SKM-1 (cell line): ENCODE results near the gene SAFB.
"Not testable (repeated sequence)": the region's sequence is repeated elsewhere in the genome, so short reads cannot be mapped to it uniquely, and the experiment has no call there.

Experiments used
- DNase-seq: peaks from one replicate; lab custom pipeline; 2025; ENCODE audit not compliant: unreplicated experiment; lab: John Stamatoyannopoulos, UW

Gene SAFB

DNA sequence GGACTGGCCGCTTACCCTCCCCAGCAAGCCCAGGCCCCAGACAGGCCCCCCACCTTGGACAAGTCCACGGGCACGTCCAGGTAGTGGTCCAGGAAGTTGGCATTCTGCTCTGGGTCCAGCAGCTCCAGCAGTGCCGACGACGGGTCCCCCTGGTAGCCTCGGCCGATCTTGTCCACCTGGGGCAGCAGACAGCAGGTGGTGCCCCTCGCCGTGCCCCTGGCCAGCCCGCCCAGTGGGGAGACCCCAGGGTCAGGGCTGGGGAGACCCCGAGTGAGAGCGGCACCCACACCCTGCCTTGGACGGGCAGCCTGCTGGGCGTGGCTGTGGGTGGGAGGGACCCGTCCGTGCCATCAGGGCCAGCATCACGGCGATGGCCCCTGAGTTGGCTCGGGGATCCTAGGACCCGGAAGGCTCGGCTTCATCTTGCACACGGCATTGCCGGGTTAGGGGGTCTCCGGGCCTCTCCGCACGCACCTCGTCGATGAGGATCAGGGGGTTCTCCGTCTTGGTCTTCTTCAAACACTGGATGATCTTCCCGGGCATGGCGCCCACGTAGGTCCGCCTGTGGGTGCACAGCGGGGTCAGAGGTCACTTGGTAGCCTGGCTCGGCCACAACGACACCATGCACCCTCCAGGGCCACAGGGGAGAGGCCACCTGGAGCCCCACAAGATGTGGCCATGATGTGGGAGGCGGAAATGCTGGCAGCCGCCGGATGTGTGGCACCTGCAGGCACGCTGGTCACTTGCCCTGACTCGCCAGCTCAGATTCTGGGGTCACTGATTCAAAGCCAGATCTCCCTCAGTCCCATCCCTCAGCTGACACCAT, 73.5 kb downstream of the SAFB start:
- DNase-seq, result no peak

DNA sequence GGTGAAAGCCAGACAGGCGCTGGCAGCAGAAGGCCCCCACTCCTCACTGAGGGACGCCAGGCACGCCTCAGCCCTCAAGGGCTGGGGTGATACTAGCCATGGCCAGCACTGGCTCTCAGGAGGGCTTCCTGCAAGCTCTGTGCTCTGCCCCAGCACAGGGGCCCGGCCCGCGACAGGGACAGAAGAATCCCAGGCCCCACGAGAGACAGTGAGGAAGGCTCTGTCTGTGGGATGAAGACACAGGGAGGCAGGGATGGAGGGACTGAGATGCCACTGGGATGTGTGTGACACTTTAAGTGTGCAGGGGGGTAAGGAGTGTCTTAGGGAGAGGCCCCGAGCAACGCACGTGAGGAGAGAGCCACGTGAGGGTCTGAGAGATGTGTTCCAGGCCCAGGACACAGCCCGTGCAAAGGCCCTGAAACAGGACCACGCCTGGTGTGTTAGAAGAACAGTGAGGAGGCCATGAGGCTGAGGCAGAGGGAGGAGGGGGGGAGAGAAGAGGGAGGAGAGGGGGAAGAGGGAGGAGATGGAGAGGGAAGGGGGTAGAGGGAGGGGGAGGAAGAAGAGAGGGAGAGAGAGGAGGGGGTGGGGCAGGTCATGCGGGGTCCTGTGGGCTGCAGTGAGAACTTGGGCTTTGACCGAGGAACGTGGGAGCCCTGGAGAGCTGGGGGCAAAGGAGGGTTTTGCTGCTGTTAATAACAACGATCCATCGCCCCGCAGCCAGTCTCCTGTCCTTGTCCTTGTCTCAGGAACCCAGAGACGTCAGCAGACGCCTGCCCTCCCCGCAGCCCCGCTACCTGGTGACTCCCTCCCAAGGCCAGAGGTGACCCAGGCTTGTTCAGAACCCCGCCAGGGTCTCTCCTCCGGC, 74.4 kb downstream of the SAFB start:
- DNase-seq, result no peak

DNA sequence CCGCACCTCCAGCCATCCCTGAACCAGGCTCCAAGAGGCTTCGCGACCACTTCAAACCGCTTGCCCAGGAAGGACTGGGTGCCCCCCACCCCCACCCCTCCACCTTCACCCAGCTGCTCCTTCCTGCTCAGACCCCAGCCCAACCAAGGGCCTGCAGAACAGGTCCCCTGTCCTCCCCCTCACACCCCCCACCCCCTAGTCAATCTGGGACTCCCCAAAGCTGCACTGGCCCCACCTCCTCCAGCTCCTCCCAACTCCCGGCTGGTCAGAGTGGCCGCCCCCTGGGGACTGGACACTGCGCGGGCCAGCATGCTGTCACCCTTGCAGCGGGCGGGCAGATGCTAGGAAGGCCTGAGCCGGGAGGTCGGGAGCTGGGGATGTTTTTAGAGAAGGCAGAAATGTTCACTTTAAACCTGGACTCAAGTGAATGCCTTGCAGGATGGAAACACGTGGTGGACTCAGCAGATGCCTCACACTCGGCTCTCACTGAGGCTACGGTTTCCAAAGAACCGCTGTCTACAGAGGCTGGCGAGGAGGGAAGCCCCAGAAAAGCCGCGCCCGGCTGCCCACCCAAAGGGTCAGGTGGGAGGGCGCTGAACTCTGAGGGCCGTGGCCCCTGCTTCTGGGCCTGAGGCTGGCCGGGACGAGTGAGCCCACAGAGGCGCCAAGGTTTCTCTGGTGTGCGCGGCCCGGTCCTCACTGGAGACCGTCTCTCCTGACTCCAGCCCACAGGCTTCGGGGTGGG, 75.2 kb downstream of the SAFB start:
- no peak for DNase-seq

DNA sequence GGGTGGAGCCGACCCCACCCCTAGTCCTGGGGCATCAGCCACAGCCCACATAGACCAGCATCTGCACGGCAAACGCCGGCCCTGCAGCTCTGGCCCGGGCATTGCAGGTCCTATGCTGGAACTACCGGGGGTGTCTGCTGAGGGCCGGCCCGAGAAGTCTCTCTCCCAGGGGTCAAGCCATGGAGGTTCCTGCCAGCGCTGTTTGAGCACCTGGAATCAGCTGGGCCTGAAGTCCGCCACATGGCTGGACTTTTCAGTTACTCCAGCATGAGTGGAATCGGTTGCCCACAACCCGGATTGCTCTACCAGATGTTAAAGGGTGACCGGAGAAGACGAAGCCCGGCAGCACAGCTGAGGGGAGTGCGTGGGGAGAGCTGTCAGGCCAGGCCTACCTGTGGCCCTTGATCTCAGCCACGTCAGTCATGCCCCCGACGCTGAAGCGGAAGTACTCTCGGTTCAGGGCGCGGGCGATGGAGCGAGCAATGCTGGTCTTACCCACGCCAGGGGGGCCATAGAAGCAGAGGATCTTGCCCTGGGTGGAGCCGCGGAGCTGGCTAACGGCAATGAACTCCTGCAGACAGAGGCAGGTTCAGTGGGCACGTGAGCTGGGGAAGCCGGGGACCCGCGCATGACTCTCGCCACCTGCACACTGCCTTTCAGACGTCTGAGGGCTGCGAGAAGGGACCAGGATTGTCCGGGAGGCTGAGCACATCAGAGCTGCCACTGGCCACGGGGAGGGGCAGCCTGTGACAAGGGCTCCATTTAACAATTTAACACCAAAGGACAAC, 75.9 kb downstream of the SAFB start:
- DNase-seq, result no peak

DNA sequence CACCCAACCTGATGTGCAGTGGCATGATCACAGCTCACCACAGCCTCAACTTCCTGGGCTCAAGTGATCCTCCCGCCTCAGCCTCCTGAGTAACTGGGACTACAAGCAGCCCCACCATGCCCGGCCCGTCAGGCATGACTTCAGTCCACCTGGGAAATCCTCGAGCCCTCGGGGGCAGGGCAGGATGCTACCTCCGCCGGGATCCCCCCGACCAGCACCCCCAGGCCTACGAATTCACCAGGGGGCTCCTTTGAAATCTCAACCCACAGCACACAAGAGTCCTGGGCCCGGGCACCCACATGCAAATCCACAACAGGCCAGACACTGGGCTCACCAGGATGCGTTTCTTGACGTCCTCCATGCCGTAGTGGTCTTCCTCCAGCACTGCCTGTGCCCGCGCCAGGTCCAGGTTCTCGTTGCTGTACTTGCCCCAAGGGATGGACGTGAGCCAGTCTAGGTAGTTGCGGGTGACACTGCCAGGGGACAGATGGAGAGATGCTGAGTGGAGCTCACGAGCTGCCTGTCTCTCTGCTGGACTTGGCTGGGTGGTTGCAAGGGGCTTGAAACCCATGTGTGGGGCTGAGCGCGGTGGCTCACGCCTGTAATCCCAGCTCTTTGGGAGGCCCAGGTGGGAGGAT, 77.7 kb downstream of the SAFB start:
- DNase-seq, result no peak

DNA sequence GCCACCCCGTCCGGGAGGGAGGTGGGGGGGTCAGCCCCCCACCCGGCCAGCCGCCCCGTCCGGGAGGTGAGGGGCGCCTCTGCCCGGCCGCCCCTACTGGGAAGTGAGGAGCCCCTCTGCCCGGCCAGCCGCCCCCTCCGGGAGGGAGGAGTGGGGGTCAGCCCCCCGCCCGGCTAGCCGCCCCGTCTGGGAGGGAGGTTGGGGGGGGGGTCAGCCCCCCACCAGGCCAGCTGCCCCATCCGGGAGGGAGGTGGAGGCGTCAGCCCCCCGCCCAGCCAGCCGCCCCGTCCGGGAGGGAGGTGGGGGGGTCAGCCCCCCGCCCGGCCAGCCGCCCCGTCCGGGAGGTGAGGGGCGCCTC, 79.1 kb downstream of the SAFB start:
- not testable (repeated sequence) for DNase-seq

DNA sequence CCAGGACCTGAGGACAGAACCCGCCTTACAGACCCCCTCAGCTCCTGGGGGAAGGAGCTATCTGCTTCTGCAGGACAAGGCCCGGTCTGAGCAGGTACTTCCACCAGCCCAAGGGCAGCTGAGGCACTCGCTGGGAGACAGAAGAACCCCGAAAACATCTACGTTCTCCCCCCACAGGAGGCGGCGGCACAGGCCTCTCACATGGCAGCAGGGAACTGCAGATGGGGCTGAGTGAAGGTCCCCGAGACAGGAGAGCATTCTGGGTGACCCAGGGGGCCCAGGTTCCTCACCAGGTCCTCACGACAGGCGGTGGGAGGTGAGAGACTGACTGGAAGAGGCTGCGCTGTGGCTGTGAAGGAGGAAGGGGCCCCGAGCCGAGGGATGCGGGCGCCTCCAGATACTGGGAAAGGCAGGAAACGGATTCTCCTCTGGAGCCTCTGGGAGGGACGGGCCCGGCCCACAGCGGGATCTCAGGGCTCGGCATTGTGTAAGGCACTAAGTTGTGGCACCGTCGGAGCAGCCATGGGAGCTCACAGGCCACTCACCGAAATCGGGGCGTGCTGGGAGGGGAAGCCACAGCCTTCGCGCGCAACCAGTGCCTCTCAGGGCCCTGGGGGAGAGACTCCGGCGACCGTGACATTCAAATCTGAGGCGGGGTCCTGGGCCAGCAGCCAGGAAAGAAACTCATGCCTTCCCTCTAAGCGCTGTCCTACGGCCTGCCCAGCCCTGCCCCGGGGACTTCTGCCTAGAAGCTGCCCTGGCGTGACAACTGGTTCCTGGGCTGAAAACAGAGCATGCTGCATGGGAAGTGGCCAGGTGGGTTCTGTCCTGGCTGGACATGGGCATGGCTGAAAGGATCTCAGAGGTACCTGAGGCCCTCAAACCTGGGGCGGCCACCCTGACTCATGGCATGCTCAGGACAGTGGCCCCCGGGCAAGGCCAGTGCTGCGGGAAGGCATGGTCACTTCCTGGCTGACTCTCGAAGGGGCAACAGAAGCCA, 81.2 kb downstream of the SAFB start:
- no peak for DNase-seq

DNA sequence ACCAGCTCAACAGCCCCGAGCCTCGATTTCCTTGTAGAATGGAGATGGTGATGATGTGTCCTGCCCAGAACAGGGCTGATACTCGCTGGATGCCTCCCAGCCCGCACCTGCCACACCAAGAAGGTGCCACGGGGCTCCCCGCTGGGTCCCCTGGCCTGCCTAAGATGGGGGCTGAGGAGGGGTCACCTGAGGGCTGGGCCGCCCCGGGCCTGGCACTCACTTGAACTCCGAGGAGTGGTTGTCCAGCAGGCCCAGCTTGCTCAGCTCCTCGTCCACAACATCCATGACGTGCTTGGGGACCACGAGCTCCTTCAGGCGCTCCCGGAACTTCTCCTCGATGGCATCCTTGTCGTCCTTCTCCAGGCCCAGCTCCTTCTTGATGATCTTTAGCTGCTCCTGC, 82.7 kb downstream of the SAFB start:
- DNase-seq, result no peak

DNA sequence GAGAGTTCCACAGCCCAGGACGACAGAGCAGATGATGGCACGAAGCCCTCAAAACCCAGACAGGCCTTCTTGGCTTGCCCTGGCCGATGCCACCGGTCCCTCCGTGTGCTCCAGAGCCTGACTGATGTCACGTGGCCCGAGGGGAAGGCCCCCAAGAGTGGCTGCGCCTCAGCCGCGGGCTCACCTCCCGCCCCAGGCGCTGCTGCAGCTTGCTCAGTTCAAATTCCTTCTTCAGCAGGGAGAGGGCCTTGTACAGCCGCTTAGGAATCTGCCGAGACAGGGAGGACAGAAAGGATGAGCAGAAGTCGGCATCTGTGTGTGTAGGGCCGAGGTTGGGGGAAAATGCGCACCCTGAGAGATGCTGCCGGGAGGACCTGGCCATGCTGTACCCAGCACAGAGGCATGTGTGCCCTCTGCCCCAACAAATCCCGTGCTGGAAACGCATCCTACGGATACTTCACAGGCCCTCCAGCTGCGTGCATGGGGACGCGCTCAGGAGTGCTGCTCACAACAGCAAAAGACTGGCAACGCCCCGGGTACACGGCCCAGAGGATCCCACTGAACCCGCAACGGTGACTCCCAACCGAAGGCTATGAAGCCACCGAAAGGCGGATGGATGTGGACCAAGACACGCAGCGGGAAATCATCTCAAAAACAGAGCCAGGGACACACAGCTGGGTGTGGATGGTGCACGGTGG, 84.1 kb downstream of the SAFB start:
- no peak for DNase-seq

DNA sequence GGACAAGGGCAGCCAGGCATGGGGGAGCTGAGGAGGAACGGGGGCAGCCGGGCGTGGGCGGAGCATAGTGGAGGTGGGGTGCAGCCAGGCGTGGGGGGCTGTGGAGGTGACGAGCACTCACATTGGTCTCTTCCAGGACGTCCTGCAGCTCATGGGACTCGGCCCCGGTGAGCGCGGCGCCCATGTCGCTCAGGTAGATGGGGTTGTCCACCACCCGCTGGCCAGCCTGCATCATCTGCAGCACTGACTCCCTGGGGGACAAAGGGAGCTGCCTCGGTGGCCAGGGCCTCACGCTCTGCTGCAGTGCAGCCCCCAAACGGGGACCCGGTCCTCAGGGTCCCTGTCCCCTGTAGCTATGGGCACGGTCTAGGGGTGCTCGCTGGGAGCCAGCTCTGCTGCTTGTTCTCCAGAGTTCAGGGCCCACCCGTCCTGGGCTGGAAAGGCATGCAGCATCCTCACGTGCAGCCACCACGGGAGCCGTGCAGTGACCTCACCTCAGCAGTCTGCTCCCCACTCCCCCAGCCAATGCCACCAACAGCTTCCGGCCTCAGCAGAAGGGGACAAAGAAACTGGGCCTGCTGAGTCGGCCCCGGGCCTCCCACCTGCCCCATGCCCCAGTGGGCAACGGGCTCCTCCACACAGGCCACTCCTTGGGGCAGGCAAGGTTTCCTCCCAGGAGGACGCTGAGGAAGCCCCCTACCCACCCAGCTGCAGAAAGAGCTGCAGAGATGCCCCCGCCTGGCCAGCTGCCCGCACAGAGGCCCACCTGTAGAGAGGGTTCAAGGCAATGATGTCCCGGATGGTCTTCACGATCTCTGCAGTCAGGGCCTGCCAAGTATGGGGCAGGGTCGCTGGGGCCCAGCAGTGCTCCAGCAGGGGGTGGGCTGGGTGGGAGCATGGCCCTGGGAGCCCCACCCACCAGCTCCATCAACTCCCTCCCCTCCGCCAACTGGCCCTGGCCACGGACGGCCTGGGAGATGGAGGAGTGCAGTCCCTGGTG, 85.0 kb downstream of the SAFB start:
- DNase-seq, result no peak

DNA sequence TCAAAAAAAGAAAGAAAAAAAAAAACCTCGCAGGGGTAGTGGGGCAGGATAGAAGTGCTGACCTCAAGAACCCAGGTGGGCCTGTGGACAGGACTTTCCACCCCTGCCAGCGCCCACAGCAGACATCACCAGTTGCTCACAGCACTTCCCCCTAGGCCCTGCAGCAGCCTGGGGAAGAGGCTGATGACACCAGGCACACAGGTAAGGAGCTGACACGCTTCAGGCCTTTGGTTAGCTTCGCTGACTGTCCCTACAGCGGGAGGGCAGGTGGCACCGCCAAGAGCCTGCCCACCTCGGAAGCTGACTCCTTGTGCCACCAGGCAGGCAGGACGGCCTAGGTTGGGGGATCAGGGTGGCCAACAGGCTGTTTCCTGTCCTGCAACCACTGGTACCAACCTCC, 88.1 kb downstream of the SAFB start:
- DNase-seq, result no peak

DNA sequence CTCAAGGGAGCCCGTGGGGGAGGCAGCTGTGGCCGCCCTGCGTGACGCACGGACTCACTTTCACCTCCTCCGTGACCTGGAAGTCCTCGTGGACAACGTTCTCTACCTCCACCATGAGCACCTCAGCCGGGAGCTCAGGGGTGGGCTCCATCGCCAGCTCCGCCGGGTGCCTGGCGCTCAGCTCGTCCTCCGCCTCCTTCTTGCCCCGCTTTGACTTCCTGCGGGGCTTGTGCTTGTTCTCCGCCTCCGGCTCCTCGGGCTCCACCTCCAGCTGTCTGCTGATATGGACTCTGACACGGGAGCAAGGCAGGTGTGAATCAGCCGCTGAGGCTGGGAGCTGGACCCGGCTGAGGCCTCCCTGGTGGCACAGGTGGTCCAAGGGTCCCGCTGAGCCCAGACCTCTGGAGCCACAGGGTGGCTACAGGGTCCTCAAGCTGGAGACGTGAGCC, 88.9 kb downstream of the SAFB start:
- DNase-seq, result no peak

DNA sequence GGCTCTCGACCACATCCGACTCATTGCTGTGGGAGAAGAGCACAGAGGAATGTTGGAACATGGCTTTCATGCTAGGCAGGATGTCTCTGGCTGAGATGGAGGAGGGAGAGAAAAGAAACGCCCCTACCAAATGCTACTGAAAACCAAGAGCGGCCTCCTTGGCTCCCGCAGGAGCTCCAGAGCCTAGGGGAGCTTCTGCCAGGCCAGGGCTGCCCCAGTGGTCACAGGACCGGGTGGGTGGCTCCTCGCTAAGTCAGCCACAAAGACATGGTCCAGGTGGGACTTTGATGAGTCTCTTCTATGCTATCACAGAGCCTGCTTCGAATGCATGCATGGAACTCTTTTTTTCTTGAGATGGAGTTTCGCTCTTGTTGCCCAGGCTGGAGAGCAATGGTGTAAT, 90.3 kb downstream of the SAFB start:
- DNase-seq, result no peak

DNA sequence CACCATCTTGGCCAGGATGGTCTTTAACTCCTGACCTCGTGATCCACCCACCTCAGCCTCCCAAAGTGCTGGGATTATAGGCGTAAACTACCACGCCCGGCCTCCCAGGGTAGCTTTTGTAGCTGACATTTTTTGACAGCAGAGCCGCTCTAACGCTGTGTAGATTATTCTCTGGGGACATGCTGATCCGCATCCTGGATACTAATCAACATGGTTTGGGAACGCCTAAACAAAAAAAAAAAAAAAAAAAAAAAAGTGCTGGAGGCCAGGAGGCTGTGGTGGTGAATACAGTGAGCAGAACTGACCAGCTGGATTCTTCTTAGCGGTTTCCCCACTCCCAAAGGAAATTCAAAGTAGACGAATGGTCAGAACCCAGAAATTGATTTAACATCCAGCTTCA, 91.9 kb downstream of the SAFB start:
- DNase-seq, result no peak

DNA sequence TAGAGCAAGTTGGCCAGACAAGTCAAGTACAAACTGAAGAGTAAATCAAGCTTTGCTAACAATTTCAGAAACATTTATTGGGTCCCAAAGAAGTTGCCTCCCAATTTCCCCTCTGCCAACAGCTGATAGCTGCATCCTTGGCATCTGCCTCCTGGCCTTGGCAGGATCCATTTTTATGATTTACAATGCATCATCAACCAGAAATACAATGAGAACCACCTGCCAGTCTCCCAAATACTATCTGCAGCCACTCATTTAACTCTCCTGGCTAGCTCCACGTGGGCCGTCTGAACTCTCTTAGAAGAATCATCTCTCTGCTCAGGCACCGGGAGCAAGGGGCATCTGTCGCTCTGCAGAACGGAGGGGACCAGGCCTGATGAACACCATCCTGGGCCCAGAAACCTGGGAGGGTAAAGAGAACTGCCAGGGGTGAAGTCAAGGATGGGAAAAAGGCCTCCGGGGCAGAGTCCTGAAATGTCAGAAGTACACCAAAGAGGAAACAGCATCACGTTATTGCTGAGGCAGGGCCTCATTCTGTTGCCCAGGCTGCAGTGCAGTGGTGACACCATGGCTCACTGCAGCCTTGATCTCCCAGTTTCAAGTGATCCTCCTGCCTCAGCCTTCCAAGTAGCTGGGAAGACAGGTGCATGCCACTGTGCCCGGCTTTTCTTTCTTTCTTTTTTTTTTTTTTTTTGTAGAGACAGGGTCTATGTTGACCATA, 94.5 kb downstream of the SAFB start:
- no peak for DNase-seq
